WI38 (cell line): ENCODE measurements around the gene PLXDC2.

Source experiments
- H3K4me3 ChIP-seq: 2 replicates; pipeline ENCODE4 v1.5.1; 2011; ENCODE audit warnings: low read depth, mild to moderate bottlenecking, control low read depth, low read length
- TF ChIP-seq, protein P1 (sequence below): IDR thresholded peaks from 2 replicates; pipeline ENCODE4 v1.5.1; 2012; ENCODE audit warnings: low read depth, mild to moderate bottlenecking, control low read depth, low read length

The PLXDC2 gene

DNA sequence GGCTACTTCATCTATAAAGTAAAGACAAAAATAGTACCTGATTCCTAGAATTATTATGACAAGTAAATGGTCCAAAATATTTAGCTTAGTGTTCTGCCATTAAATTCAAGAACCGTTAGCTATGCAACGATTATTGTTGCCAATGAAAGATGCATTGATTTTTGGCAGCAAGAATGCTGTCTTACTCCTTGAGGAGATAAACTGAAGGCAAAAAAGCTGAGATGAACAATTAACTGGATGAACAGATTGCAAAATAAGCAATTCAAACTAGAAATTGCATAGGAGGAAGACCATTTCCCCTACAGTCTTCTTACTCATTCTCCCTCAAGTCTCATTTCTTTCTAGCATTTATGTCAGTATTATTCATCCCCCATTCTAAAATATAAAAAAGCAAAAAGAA, 484.5 kb downstream of the PLXDC2 start:
- no peak overlapping the region for H3K4me3 ChIP-seq
- TF ChIP-seq, protein P1, sequence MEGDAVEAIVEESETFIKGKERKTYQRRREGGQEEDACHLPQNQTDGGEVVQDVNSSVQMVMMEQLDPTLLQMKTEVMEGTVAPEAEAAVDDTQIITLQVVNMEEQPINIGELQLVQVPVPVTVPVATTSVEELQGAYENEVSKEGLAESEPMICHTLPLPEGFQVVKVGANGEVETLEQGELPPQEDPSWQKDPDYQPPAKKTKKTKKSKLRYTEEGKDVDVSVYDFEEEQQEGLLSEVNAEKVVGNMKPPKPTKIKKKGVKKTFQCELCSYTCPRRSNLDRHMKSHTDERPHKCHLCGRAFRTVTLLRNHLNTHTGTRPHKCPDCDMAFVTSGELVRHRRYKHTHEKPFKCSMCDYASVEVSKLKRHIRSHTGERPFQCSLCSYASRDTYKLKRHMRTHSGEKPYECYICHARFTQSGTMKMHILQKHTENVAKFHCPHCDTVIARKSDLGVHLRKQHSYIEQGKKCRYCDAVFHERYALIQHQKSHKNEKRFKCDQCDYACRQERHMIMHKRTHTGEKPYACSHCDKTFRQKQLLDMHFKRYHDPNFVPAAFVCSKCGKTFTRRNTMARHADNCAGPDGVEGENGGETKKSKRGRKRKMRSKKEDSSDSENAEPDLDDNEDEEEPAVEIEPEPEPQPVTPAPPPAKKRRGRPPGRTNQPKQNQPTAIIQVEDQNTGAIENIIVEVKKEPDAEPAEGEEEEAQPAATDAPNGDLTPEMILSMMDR, result no peak

- H3K4me3 ChIP-seq, result no peak overlapping the region
- TF ChIP-seq, protein P1, result no peak
These were observed 485.8 kb downstream of the PLXDC2 start for GRCh38 chr10:20302033-20302432.

DNA sequence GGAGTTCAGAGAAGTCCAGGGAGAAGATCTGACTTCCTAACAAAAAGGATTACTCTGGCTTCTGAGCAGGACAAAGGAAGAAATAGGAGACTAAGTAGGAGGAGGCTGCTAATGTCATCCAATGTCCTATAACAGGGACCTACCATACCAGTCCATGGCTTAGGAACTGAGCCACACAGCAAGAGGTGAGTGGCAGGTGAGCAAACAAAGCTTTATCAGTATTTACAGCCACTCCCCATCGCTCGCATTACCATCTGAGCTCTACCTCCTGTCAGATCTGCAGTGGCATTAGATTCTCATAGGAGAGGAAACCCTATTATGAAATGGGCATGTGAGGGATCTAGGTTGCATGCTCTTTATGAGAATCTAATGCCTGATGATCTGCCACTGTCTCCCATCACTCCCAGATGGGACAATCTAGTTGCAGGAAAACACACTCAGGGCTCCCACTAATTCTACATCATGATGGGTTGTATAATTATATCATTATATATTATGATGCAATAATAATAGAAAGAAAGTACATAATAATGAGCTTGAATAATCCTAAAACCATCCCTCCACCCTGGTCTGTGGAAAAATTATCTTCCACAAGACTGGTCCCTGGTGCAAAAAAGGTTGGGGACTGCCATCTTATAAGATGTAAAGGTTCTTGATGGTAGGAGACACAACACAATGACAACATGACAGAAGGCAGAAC, 487.4 kb downstream of the PLXDC2 start:
- H3K4me3 ChIP-seq, result no peak overlapping the region
- TF ChIP-seq, protein P1, result no peak

DNA sequence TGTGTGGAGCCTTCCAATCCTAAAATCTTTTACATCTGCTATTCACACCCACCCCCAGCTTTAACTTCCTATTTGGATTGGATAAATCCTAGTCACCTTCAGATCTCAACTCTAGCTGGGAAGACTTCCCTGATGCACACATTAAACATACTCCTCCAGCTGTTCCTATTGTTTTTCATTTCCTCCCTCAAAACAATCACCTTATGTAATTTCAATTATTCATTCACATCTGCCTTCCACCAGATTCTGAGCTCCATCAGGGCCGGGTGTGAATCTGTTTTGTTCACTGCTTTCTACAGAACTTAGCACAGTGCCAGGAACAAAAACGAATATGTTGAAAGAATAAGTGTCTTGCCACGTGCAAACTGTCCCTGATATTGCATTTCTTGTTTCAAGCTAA, 497.4 kb downstream of the PLXDC2 start:
- no peak overlapping the region for H3K4me3 ChIP-seq
- TF ChIP-seq, protein P1, result no peak

- TF ChIP-seq, protein P1, result no peak
- no peak overlapping the region for H3K4me3 ChIP-seq
These were observed 498.2 kb downstream of the PLXDC2 start for GRCh38 chr10:20314431-20314830.

GRCh38 chr10:20327954-20328353, 511.7 kb downstream of the PLXDC2 start:
- no peak overlapping the region for H3K4me3 ChIP-seq
- TF ChIP-seq, protein P1, result no peak

- TF ChIP-seq, protein P1, result no peak
- H3K4me3 ChIP-seq, result no peak overlapping the region
These were observed 514.0 kb downstream of the PLXDC2 start for GRCh38 chr10:20330246-20330645.
